Urinary bladder (tissue), 4 donors: ENCODE results near the gene SIGLEC15. TPM values are rescaled to one million over a fixed set of nuclear protein-coding genes. Genes with fewer than 3 reads are reported as not detected.

Experiments
- DNase-seq: peaks from one replicate; pipeline ENCODE4 v3.0.0-alpha.2; 2015; ENCODE audit errors: extremely low spot score
- H3K27ac ChIP-seq: one replicate; pipeline ENCODE4 v1.5.1; 2013; ENCODE audit warnings: low read depth, mild to moderate bottlenecking, moderate library complexity
- H3K36me3 ChIP-seq: one replicate; pipeline ENCODE4 v1.6.1; 2013; ENCODE audit warnings: mild to moderate bottlenecking, moderate library complexity; ENCODE audit not compliant: insufficient read depth
- H3K4me1 ChIP-seq: one replicate; pipeline ENCODE4 v1.6.1; 2013; ENCODE audit warnings: mild to moderate bottlenecking, moderate library complexity; ENCODE audit not compliant: insufficient read depth
- H3K4me3 ChIP-seq: one replicate; pipeline ENCODE4 v1.5.1; 2013; ENCODE audit warnings: low read depth, low read length
- WGBS: extraction: QIAGEN DNeasy Blood & Tissue Kit; methylation state at CpG from one replicate; pipeline ENCODE4 v1.1.7; 2013; 5-methylcytosine and 5-hydroxymethylcytosine counted together
- polyA plus RNA-seq: library from polyadenylated mRNA; stranded (reverse); fragments of 200-250 nt; gene quantifications from one replicate; pipeline ENCODE4 v1.2.3, GENCODE V29; 2013
- total RNA-seq: library from RNA; depleted of rRNA; stranded (reverse); fragments of >200 nt; gene quantifications from one replicate; pipeline ENCODE4 v1.2.3, GENCODE V29; 2014
- donor health status: healthy with polysubstance abuse.
- donor health status: healthy.

SIGLEC15 gene
- 2.3 TPM for total RNA-seq
- 1.3 TPM for polyA plus RNA-seq

- WGBS: 75% methylated on average over 12 of the region's 12 CpGs
- Histone ChIP-seq H3K4me3 (no peak within 1 kb of the TSS), H3K4me1 (peaks cover 3% of the 10 kb centered on the region), H3K36me3 (no peaks in the 10 kb centered on the region), H3K27ac (no peak within 1 kb of the TSS)
- DNase-seq: no peak
Measured at GRCh38 chr18:45825258-45826044, at the start of gene SIGLEC15. Gene SIGLEC15 (plus strand): TSS chr18:45825675. CDS start chr18:45825729, 54 bp downstream.

GRCh38 chr18:45775743-45776142 is 49.7 kb upstream of the SIGLEC15 start:
- Histone ChIP-seq H3K4me1 (peaks cover 3% of the 10 kb centered on the region), H3K4me3 (no peak overlapping the region), H3K36me3 (no peaks in the 10 kb centered on the region), H3K27ac (peak overlapping the region; percentile 31)
- DNase-seq: no peak
- 63% methylated on average over 8 of the region's 8 CpGs for WGBS

- Histone ChIP-seq H3K27ac (no peak overlapping the region), H3K4me1 (peaks cover 3% of the 10 kb centered on the region), H3K4me3 (no peak overlapping the region), H3K36me3 (no peaks in the 10 kb centered on the region)
- no peak for DNase-seq
- WGBS: 30% methylated on average over 1 of the region's 1 CpG
Measured at GRCh38 chr18:45777393-45777792, 48.1 kb upstream of the SIGLEC15 start.

GRCh38 chr18:45780568-45780967 is 44.9 kb upstream of the SIGLEC15 start:
- Histone ChIP-seq H3K4me1 (peaks cover 2% of the 10 kb centered on the region), H3K36me3 (no peaks in the 10 kb centered on the region), H3K27ac (no peak overlapping the region), H3K4me3 (no peak overlapping the region)
- 15% methylated on average over 2 of the region's 2 CpGs for WGBS
- no peak for DNase-seq

GRCh38 chr18:45782662-45783061 is 42.8 kb upstream of the SIGLEC15 start:
- WGBS: 89% methylated on average over 1 of the region's 1 CpG
- H3K4me1 ChIP-seq: peaks cover 2% of the 10 kb centered on the region
- H3K4me3 ChIP-seq: no peak overlapping the region
- no peaks in the 10 kb centered on the region for H3K36me3 ChIP-seq
- no peak for DNase-seq
- H3K27ac ChIP-seq: no peak overlapping the region

GRCh38 chr18:45783097-45784075 is 42.1 kb upstream of the SIGLEC15 start:
- Histone ChIP-seq H3K4me1 (peaks cover 2% of the 10 kb centered on the region), H3K36me3 (no peaks in the 10 kb centered on the region), H3K4me3 (no peak overlapping the region), H3K27ac (no peak overlapping the region)
- no peak for DNase-seq
- WGBS: 51% methylated on average over 9 of the region's 9 CpGs

GRCh38 chr18:45785134-45785533 is 40.3 kb upstream of the SIGLEC15 start:
- no peaks in the 10 kb centered on the region for H3K36me3 ChIP-seq
- H3K27ac ChIP-seq: no peak overlapping the region
- 22% methylated on average over 4 of the region's 4 CpGs for WGBS
- H3K4me3 ChIP-seq: no peak overlapping the region
- peaks cover 2% of the 10 kb centered on the region for H3K4me1 ChIP-seq
- DNase-seq: no peak

- DNase-seq: no peak
- H3K36me3 ChIP-seq: no peaks in the 10 kb centered on the region
- H3K4me1 ChIP-seq: peaks cover 2% of the 10 kb centered on the region
- no peak overlapping the region for H3K27ac ChIP-seq
- WGBS: 98% methylated on average over 3 of the region's 3 CpGs
- H3K4me3 ChIP-seq: no peak overlapping the region
Measured at GRCh38 chr18:45786941-45787340, 38.5 kb upstream of the SIGLEC15 start.

- Histone ChIP-seq H3K4me3 (no peak overlapping the region), H3K4me1 (peaks cover 2% of the 10 kb centered on the region), H3K36me3 (no peaks in the 10 kb centered on the region), H3K27ac (no peak overlapping the region)
- 94% methylated on average over 1 of the region's 1 CpG for WGBS
- DNase-seq: no peak
Measured at GRCh38 chr18:45787346-45787745, 38.1 kb upstream of the SIGLEC15 start.

- no peak for DNase-seq
- H3K4me3 ChIP-seq: no peak overlapping the region
- H3K36me3 ChIP-seq: no peaks in the 10 kb centered on the region
- WGBS: 93% methylated on average over 3 of the region's 3 CpGs
- no peaks in the 10 kb centered on the region for H3K4me1 ChIP-seq
- no peak overlapping the region for H3K27ac ChIP-seq
Measured at GRCh38 chr18:45788861-45789260, 36.6 kb upstream of the SIGLEC15 start.

GRCh38 chr18:45792506-45793263 is 32.8 kb upstream of the SIGLEC15 start:
- H3K4me1 ChIP-seq: no peaks in the 10 kb centered on the region
- 83% methylated on average over 5 of the region's 5 CpGs for WGBS
- DNase-seq: no peak
- H3K27ac ChIP-seq: no peak overlapping the region
- no peaks in the 10 kb centered on the region for H3K36me3 ChIP-seq
- H3K4me3 ChIP-seq: no peak overlapping the region

GRCh38 chr18:45793264-45793965 is 32.1 kb upstream of the SIGLEC15 start:
- WGBS: 52% methylated on average over 4 of the region's 4 CpGs
- no peak for DNase-seq
- no peaks in the 10 kb centered on the region for H3K4me1 ChIP-seq
- H3K4me3 ChIP-seq: no peak overlapping the region
- H3K36me3 ChIP-seq: no peaks in the 10 kb centered on the region
- H3K27ac ChIP-seq: no peak overlapping the region
